IPS DF 19.7 (cell line): Measurements from ENCODE around the gene COPB2.
"Not testable (repeated sequence)": the region's sequence is repeated elsewhere in the genome, so short reads cannot be mapped to it uniquely, and the experiment has no call there.

Experiments
- DNase-seq: peaks from one replicate; pipeline ENCODE4 v3.0.0-alpha.2; 2013; ENCODE audit warnings: low read depth, low spot score

The COPB2 gene

GRCh38 chr3:139378587-139379241 lies 10.7 kb downstream of the COPB2 start:
- DNase-seq, result no peak

DNA sequence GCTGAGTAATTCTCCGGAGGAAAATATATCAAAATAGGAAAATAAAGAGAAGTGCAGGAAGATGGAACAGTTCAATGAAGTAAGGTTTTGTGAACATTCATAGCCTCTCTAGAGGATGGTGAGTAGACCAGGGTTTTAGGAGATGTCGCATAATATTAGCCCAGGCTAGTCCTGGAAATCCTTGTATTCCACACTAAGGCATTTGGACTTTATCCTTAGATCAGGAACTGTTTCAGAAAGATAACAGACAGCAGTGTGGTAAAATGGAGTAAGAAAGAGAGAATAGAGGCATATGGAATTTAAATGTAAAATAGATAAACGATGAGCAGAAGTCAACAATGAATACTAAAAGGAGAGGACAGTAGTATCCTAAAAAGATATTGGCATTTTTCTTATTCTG lies 12.1 kb downstream of the COPB2 start:
- no peak for DNase-seq

DNA sequence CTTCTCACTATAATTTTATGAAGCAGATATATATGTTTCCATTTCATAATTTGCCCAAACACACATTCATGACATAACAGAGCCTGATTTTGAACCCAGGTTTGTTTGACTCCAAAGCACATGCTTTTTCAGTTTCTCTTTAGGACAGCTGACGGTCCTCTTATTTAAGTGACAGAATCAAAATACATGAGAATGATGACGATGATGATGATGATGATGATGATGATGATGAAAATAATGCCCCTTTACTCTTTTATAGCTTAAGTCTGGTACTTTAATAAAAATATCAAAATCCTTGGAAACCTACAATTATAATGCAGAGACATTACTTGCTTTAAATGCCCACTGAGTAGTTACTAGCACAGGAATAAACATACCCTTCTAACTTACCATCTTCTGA lies 15.3 kb downstream of the COPB2 start:
- DNase-seq, result no peak

DNA sequence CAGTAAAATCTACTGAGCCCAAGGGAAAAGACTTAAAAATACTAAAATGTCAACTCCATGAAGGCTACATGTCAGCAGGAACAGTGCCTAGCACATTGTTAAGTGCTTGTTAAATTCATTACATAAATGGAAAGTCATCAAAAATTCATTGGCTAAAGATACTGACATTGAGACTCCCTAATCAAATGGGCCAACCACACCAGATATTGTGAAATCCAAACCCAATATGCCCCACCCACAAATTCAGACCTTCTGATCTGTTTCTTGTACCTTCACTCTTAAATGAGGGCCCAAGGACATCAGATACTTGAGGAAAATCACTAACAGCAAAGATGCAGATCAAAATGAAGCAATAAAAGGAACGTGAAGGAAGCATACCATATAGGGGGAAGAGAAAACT lies 24.9 kb downstream of the COPB2 start:
- no peak for DNase-seq

- no peak for DNase-seq
Measured at GRCh38 chr3:139361276-139361675, 28.2 kb downstream of the COPB2 start.

GRCh38 chr3:139358841-139359562 lies 30.4 kb downstream of the COPB2 start:
- no peak for DNase-seq

- DNase-seq, result no peak
Measured at GRCh38 chr3:139357899-139358298, 31.5 kb downstream of the COPB2 start.

DNA sequence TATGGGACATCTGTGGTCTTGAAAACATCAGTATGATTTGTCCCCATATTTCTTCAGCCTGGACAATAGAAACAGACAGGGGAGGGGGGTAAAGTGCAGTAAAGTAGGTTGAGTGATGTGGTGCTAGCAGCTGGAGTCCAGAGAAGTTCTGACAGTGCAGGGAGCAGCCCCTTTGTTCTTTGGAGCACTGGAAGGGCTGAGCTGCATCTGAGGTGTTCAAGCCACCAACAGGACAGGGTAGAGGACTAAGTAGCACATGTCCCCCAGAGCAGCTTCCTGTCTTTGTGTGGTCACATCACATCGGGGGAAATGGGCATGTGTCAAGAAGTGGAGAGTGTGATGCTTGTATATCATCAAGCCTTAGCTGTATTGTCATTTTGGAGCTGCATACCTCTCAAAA lies 33.6 kb downstream of the COPB2 start:
- no peak for DNase-seq

- no peak for DNase-seq
Measured at GRCh38 chr3:139355476-139355875, 34.0 kb downstream of the COPB2 start.

DNA sequence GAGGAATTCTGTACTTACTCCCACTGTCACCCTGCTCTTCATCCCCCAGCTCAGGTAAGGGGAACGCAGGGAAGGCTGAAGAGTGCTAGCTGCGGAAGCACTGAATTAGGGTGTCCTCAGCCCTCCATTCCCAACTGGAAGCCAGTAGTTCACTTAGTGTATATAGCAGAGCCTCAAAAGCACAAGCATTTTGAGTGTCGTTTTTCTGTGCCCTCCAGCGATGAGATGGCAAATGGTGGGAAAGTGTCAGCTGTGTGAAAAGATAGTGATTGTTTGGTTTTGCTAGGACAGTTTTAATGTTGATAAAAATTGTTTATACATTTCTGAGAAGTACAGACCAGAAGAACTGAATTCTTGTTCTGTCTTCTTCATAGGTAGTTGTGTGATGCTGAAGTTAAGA lies 34.8 kb downstream of the COPB2 start:
- DNase-seq, result no peak

- DNase-seq, result peak; percentile 15
Measured at GRCh38 chr3:139353920-139354556, 35.4 kb downstream of the COPB2 start.

DNA sequence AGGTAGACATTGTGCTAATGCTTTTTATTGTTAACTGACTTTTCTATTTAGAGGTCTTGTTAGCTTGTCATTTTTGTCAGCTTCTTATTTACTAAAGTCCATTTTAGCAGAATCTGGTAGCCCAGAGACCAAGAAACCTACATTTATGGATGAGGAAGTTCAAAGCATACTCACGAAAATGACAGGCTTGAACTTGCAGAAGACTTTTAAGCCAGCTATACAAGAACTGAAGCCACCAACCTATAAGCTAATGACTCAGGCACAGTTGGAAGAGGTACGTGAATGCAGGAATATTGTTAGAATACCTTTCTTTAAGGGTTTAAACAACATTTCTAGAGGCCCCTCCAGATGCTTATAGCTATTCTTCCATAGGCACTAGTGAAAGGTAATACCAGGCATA lies 42.7 kb downstream of the COPB2 start:
- no peak for DNase-seq

- peak; percentile 75 for DNase-seq
Measured at GRCh38 chr3:139343895-139344856, 45.3 kb downstream of the COPB2 start, which contains the start of gene MRPS22. Gene MRPS22, plus strand, starts transcription at chr3:139344020. Its CDS starts 7 bp downstream, at chr3:139344027.

DNA sequence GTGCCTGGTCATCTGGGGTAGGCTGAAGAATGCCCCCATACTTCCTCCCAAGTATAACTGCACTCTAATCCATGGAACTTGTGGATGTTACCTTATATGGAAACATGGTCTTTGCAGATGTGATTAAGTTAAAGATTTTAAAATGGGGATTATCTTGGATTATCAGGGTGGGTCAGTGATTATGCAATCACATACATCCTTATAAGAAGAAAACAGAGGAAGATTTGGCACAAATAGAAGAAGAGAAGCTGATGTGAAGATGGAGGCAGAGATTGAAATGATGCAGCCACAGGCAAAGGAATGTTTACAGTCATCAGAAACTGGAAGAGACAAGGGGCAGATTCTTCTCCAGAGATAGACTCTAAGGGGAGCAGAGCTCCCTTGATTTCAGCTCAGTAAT lies 47.4 kb downstream of the COPB2 start:
- no peak for DNase-seq

DNA sequence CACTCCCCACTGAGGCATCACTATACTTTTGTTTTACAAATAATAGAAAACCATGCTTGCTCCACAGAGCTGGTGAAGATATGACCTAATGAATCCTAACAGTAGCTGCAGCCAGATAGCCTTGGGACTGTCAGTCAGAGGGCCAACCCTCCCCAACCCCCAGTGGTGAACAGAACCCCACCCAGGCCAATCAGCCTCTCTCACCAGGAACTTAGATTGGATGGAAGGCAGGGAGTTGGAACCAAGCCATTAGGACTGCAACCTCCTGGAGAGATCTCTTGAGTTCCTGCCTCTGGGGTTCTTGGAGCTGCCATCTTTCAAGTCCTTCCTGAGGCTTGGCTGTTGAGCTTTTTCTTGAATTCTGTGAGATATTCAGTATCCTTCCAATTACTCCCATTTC lies 48.7 kb downstream of the COPB2 start:
- DNase-seq, result no peak

- DNase-seq, result no peak
Measured at GRCh38 chr3:139339219-139339906, 50.1 kb downstream of the COPB2 start.

DNA sequence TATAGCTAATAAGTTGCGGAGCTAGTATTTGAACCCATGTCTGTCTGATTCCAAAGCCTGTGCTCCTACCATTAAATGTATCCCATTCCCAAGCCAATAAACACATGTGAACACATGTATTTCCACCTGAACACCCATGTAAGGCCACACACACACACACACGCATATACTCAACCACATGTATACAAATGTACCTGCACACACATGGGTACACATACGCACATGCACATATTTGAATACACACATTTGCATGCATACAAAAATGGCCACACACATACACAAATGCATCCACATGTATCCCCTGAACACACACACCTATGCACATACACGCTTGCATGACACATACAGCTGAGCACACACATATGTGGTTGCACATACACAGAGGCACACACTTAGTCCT lies 51.0 kb downstream of the COPB2 start:
- no peak for DNase-seq

GRCh38 chr3:139334675-139335074 lies 54.8 kb downstream of the COPB2 start:
- not testable (repeated sequence) for DNase-seq

DNA sequence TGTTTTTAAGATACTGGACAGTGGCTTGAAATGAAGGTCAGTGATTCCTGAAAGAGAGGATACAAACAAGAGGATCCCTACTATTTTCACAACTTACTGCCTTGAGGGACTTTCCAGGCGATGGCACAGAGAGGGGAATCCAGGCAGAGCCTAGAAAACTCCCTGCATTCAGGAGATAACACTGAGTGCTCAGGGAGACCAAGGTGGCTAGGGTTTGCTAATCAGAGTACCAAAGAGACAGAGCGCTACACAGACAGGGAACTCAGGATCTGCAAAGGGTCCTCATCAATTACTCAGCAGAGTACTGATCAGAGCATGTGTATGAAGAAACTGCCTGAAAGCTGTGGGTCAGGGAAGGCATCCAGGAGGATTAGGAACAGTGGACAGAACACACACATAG lies 57.4 kb downstream of the COPB2 start:
- DNase-seq, result no peak

DNA sequence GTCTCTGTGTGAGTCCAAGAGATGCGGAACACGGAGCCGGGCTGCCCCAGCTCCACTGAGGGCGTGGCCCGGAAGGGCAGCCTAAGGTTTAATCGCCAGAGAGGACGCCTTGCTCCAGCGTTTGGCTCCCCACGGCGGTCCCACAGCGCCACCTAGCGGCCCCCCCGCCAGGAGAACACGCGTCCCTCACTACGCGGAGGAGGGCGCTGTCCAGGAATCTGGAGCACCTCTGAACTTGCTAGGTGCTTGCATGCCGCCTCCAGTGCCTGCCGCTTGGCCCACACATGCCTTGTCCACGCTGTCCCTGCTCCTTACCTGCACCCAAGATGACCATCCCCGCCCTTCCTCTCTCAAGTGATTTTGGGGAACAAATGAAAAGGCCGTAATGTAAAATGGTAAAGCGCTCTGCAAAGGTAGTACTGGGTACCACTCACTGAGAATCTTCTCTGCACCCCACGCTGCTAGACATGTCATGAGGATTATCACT lies 60.0 kb downstream of the COPB2 start:
- peak; percentile 28 for DNase-seq

- DNase-seq, result no peak
Measured at GRCh38 chr3:139328356-139328755, 61.1 kb downstream of the COPB2 start.
